Measurements from ENCODE around the gene VMAC.

The VMAC gene

GRCh38 chr19:5958851-5959122, 54.1 kb downstream of the VMAC start:
- TF ChIP-seq EZH2 (IDR thresholded peaks at IDR 0.05) (no peak), FOXP2 (optimal IDR thresholded peaks at IDR 0.05; ENCODE audit: control extremely low read depth, extremely low read length, insufficient read depth) (no peak), POLR2AphosphoS5 (IDR thresholded peaks at IDR 0.05; ENCODE audit: borderline replicate concordance, low read depth, low read length) (no peak)
- Histone ChIP-seq H3K9ac (ENCODE audit: insufficient read length) (no peak overlapping the region), H3K9me3 (ENCODE audit: low read depth, low read length) (no peaks in the 10 kb centered on the region), H3K4me3 (no peak overlapping the region), H3K36me3 (ENCODE audit: insufficient read depth, low read length) (peaks cover 6% of the 10 kb centered on the region; the same call in 1 of the 2 replicates), H3K27ac (no peak overlapping the region)
- no peak for DNase-seq (ENCODE audit: low read depth, low spot score)

- Histone ChIP-seq H3K9me3 (ENCODE audit: low read depth, low read length) (no peaks in the 10 kb centered on the region), H3K9ac (ENCODE audit: insufficient read length) (no peak overlapping the region), H3K36me3 (ENCODE audit: insufficient read depth, low read length) (peaks cover 6% of the 10 kb centered on the region; the same call in 1 of the 2 replicates), H3K27ac (no peak overlapping the region), H3K4me3 (no peak overlapping the region)
- DNase-seq (ENCODE audit: low read depth, low spot score): no peak
- TF ChIP-seq EZH2 (IDR thresholded peaks at IDR 0.05) (no peak), POLR2AphosphoS5 (IDR thresholded peaks at IDR 0.05; ENCODE audit: borderline replicate concordance, low read depth, low read length) (no peak), FOXP2 (optimal IDR thresholded peaks at IDR 0.05; ENCODE audit: control extremely low read depth, extremely low read length, insufficient read depth) (no peak)
Observed at GRCh38 chr19:5959260-5960004, 54.8 kb downstream of the VMAC start.
